GM19372 (cell line): ENCODE measurements around the gene DTNB.

ENCODE experiments used
- ATAC-seq: cut with Tn5 transposase; IDR thresholded peaks from one replicate; pipeline ENCODE4 v1.9.1; 2021; ENCODE audit warnings: mild to moderate bottlenecking, low read depth, moderate library complexity; ENCODE audit not compliant: unreplicated experiment

Gene DTNB

GRCh38 chr2:25592766-25593292 is 80.5 kb downstream of the DTNB start:
- ATAC-seq = no peak

- ATAC-seq = no peak
Observed at GRCh38 chr2:25590921-25591505, 82.4 kb downstream of the DTNB start.

- no peak for ATAC-seq
Observed at GRCh38 chr2:25589676-25590205, 83.6 kb downstream of the DTNB start.

- no peak for ATAC-seq
Observed at GRCh38 chr2:25588576-25588975, 84.8 kb downstream of the DTNB start.

GRCh38 chr2:25587361-25587760 is 86.0 kb downstream of the DTNB start:
- ATAC-seq = no peak

GRCh38 chr2:25586726-25587144 is 86.6 kb downstream of the DTNB start:
- peak; percentile 56 for ATAC-seq

- no peak for ATAC-seq
Observed at GRCh38 chr2:25585189-25585588, 88.2 kb downstream of the DTNB start.

GRCh38 chr2:25582077-25582830 is 91.1 kb downstream of the DTNB start:
- no peak for ATAC-seq

GRCh38 chr2:25576596-25576995 is 96.8 kb downstream of the DTNB start:
- no peak for ATAC-seq

DNA sequence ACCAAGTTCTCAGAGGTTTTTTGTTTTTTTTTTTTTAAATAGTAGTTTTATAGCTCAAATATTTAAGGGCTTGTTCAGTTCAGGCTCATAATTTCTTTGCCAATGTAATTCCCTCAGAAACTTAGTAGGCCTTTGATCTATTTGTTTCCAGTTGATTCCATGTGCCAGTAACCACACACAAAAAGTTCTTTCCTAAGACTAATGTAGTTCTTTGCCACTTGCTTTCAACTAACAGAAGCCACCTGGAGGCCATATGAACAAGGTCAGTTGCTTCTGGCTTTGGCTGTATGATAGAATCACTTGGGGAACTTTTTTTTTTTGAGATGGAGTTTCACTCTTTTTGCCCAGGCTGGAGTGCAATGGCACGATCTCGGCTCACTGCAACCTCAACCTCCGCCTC is 100.7 kb downstream of the DTNB start:
- no peak for ATAC-seq

- no peak for ATAC-seq
Observed at GRCh38 chr2:25570161-25570845, 103.1 kb downstream of the DTNB start.

DNA sequence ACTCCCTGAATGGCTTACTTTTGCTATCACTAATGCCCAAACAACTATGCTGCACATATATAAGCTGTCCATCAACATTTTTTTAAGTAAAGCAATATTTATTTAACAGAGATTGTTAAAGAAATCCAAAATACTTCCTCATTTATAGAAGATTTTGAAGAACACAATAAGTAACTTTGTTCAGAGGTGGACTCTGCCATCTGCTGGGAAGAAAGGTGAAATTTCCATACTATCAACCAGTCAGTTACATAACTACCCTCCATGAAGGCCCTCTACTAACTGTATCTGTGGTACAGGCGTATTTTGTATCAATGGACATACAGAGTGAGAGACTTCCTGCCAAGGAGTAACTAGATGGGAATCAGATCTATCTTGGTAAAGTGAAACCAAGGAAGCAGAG is 106.0 kb downstream of the DTNB start:
- no peak for ATAC-seq

- ATAC-seq = peak; percentile 84
Observed at GRCh38 chr2:25566694-25567093, 106.7 kb downstream of the DTNB start.

DNA sequence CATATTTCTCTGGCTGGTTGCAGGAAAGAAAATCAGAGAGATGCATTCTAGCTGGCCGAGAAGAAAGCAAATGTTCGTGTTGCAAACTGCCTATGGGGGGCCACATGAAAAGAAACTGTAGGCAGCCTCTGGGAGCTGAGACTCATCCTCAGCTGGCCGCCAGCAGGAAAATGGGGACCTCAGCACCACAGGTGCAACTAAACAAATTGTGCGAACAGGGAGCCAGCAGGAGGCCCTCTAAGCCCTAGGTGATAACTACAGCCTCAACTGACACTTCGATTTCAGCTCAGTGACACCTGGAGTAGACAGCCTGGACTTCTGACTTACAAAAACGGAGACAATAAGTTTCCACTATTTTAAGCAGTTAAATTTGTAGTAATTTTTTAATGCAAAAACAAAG is 107.3 kb downstream of the DTNB start:
- ATAC-seq = no peak

GRCh38 chr2:25561136-25561850 is 112.1 kb downstream of the DTNB start:
- no peak for ATAC-seq

DNA sequence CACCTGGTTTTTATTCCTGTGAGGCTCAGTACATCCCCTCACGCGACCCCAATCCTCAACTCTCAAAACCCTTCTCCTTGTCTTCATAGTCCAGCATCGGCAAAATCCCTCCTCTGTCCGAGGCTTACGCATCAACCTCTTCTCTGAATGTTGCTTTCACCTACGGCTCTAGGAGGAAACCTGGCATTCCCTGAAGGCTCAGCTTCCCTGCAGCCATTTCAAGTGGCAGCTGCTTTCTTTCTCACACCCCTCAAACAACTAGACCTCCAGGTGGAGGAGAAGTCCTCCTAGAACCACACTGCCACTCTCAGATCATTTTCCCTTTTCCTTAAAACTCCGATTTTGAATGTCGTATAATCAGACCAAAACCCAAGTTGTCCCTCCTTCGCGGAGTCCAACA is 114.2 kb downstream of the DTNB start:
- no peak for ATAC-seq

DNA sequence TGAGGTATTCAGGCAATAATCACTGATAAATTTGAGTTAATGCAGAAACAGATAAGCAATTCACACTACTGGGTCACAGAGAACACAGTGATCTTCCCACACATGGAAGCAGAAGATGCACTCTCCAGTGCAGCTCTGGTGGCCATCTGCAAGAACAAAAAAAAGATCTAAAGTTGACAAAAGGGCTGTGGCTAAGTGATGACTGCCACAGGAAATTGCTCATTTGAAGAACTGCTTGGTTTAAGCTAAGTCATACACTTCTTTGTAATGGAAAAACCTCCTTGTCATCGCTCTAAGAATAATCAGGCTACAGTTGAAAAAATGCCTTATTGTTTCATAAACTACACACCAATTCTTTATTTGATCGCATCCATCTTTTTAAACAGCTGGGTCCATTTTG is 115.1 kb downstream of the DTNB start:
- ATAC-seq = no peak

DNA sequence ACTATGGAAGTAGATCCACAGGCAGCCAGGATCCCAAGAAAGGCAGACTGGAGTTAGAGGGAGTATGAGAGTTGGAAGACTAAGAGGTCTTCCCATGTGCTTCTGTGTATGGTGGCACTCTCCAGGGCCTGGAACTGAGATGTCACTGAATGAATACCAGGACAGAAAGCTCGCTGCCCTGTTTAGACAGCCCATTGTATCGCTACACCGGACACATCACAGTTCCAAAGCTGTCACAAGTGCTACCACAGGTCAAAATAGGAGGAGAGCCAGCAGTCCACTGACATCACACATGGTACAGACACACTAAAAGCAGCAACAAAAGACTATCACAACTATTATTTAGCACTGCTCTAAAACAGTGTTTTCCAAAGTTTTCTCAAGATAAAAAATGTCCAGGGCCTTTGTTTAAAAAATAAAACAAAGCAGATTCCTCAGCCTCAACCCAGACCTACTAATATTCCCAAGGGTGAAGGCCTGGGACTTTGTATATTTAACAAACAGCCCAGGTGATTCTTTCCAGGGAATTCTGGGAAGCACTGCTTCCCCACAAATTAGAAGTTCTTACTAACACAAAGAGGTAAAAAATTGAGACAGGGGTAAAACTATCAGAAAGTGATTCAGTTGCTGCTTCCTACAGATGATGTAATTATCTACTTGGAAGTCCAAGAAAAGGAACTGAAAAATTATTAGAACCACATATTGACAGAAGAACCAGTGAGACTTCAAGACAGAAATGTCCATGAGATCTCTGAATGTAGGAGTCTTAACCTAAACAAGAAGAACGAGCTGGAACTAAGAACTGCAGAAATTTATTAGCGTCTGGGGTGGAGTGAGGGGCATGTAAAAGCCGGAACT is 116.0 kb downstream of the DTNB start:
- no peak for ATAC-seq

DNA sequence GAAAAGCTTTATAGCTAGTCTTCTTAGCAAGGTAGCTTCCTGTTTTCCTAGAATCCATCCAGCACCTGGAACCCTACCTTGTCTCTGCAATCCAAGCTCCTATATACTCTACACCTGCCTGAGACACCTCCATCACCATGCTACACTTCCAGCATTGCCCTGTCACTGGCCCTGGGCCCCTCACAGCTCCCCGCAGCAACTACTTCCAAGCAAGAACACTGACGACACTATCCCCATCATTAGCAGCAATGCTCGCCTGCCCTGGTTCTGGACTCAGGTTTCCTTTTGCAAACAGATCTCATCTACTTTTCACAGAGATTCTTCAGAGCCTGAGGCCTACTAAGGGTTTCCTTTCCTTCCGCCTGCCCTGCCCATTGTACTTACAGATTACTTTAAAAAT is 121.1 kb downstream of the DTNB start:
- no peak for ATAC-seq

GRCh38 chr2:25551316-25551715 is 122.1 kb downstream of the DTNB start:
- ATAC-seq = no peak
